Umbilical cord (tissue), 2 donors: ENCODE measurements around the gene MDFIC. TPM values are rescaled to one million over a fixed set of nuclear protein-coding genes. Genes with fewer than 3 reads are reported as not detected.

Experiments
- DNase-seq: peaks from one replicate; pipeline ENCODE4 v3.0.0-alpha.2; 2015; ENCODE audit warnings: low spot score
- total RNA-seq: library from RNA; depleted of rRNA; stranded (reverse); fragments of >200 nt; gene quantifications from one replicate; pipeline ENCODE4 v1.2.3, GENCODE V29; 2014; ENCODE audit warnings: low replicate concordance; ENCODE audit not compliant: insufficient read depth

The MDFIC gene
- total RNA-seq, 1 donor from 2014 or later, result 66.2 TPM

DNA sequence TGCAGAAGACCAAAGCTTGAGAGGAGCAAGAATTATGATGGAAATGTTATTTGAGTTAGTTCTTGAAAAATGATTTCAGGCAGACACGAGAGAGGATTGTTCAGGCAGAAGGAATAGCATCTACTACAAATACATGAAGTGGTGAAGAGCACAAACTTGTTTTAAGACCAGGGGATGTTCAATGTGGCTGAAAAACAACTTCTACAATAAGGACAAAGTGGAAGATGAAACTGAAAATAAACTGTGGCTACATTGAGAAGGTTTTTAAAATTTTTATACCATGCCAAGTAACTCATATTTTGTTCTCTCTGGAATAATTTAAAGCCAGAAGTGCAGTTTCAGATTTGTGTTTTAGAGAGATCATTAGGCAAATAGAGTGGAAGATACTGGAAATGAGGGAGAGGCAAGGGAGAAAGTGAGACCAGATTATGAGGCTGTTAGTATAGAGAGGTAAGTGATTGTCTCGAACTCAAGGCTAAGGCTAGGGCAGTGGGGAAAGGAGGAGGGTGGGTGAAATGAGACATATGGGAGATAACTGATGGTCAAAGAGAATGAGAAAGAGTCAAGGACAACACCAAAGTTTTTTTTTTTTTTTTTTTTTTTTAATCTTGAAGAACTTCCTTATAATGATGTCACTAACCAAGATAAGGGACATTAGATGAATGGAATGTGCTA is 115.4 kb downstream of the MDFIC start:
- DNase-seq, result no peak

DNA sequence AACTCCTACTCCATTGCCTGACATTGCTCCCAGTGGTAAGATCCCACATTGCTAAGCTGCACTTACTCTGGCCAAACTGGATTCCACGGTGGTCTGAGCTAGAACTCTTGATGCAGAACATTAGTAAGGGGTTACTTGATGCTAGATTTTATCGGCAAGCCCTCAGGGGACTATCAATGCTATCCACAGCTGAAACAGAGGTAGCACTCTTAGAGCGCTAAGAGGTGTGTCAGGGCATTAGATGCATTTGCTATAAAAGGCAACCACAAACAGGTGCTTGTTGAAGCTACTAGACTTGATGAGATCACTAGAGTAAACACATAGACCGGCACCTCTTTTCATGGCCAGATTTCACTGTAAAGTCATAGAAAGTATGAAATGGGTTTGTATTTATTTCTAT is 116.3 kb downstream of the MDFIC start:
- no peak for DNase-seq

DNA sequence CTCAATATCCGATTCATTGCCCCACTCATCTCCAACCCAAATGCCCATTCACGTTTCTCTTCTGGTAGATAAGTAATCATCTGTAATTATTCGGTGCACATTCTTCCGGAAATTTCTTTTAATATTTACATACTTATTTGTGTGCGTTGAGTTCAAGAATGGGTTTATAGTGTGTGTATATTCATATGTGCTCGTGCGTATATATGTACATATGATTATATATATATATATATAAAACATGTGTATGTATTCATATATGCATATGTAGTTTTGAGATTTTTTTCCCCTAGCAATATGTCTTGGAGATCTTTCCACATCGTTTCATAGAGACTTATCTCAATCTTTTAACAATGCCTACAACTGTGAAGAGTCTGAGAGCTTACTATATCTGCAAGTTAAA is 118.2 kb downstream of the MDFIC start:
- DNase-seq, result no peak

DNA sequence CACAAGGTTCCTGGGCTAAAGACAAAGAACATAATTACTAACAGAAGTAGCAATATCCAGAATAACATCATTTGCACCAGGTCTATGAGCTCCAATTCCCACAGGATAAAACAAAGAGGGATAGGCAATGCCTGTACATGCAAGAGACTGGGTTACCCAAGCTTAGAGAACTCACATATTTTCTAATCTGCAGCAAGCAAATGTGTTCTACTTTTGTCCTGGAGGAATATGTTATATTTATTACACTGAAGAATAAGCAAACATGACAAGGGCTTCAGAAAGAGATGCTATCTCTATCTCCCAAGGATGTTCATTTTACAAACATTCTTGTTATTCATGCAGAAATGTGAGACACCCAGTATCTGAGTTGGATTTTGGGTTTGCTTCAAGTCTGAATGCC is 118.6 kb downstream of the MDFIC start:
- DNase-seq, result no peak

DNA sequence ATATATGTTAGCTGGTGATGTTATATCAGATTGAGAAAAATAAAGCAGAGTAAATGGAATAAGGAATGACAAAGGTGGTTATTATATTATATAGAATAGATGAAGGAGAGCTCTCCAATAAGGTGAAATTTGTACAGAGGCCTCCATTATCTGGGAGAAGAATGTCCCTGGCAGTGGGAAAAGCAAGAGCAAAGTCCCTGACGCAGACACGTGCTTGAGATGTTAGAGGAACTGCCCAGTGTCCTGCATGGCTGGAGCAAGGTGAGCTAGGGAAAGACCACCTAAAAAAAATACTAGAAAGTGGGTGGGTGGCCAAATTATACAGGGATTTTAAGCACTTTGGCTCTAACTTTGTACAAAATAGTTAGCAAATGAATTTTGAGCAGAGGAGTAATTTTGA is 120.7 kb downstream of the MDFIC start:
- no peak for DNase-seq

DNA sequence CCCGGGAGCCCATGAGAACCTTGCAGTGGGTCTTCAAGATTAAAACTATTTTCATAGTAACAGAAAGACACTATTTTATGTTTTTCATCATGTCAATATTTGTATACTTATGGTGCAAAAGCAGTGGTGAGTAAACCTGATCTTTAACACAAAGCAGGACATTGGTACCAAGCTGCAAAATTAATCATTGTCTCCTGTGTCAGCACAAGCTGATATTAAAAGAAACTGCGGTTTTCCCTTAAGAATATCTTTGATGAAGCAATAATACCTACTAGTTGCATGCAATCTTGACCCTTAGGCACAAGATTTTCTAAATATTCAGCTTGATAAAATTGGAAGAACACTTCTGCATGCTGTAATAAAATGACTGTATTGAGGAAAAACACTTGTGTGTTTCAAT is 121.7 kb downstream of the MDFIC start:
- no peak for DNase-seq

DNA sequence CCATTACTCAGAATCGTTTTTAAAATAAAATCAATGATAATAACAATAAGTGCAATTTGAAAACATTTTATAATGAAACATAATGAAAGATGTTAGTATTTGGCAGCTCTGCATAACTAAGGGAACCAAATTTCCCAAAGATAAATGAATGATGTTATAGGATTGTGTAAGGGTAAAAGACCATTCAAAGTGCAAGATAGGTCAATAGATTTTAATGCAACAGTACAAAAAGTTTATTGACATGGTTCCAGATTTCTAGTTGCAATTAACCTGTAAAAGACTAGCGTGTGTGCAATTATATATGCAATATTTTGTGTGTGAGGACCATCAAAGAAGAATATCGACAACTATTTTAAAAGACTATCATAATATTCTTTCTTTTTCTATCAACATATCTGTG is 122.3 kb downstream of the MDFIC start:
- no peak for DNase-seq

GRCh38 chr7:115047958-115048720 is 126.2 kb downstream of the MDFIC start:
- no peak for DNase-seq

GRCh38 chr7:115052706-115053105 is 130.8 kb downstream of the MDFIC start:
- no peak for DNase-seq

- no peak for DNase-seq
Observed at GRCh38 chr7:115054478-115055065, 132.7 kb downstream of the MDFIC start.

DNA sequence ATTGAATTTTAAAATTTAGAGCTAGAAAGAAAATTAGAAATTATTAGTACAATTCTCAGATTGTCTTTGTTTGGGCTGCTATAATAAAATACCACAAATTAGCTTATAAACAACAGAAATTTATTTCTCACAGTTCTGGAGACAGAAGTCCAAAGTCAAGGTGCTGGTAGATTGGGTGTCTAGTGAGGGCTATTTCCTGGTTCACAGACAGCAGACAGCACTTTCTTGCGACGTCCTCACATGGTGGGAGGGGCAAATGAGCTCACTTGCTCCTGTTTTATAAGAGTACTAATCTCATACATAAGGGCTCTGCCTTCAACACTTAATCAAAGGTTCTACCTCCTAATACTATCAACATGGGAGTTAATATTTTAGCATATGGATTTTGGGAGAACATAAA is 134.1 kb downstream of the MDFIC start:
- DNase-seq, result no peak

- DNase-seq, result no peak
Observed at GRCh38 chr7:115058726-115059125, 136.8 kb downstream of the MDFIC start.

DNA sequence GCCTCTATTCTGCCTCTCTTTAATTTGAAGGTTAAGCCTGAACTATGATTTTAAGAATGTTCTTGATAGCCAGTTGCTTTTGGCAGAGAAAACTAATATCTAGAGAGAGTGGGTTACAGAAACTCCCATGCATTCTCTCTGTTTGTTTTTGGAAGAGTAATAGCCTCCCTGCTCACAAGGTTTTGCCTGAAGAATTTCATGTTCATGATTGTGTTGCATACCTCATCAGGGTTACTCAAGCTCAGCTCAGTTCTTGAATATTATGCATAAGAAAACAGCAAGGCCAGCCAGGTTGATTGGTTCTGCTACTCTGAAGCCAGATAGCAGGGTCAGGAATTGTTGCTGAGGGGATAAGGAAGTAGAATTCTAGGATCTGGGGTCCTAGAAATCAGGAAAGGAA is 137.4 kb downstream of the MDFIC start:
- no peak for DNase-seq

GRCh38 chr7:115060095-115060870 is 138.4 kb downstream of the MDFIC start:
- no peak for DNase-seq

DNA sequence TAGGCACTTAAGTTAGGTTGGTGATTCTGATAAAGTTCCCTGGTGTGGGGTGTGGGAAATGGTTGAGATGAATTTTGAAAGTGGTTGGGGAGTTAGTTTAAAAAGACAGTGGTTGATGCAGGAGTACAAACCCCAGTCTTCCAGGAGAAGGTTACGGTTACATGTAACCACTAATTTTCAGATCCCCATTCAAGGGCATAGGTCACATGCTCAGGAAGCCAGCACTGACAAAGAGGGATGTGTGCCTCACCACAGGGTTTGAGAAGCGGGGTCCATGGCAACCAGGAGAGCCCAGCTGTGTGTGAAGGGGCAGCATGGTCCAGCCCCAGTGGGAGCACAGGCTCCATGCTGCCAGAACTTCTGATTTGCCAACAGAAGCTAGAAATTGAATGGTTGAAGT is 144.2 kb downstream of the MDFIC start:
- DNase-seq, result no peak

GRCh38 chr7:115066634-115067033 is 144.7 kb downstream of the MDFIC start:
- no peak for DNase-seq

- DNase-seq, result no peak
Observed at GRCh38 chr7:115068220-115068619, 146.3 kb downstream of the MDFIC start.
